ENCODE data around the gene RNF148.

- TF ChIP-seq CTCF (IDR thresholded peaks at IDR 0.05) = no peak
- TF ChIP-seq POLR2A (IDR thresholded peaks at IDR 0.05) = no peak
- TF ChIP-seq POLR2AphosphoS5 (IDR thresholded peaks at IDR 0.05; ENCODE audit: insufficient read depth in 1 of 2, low read depth in 1 of 2) = no peak
Measured at GRCh38 chr7:122653685-122654084, 49.0 kb downstream of the RNF148 start.

All from vagina (tissue), 2 donors.